NOMO-1 treated with dmso at 0.1 percent for 144 hours (cell line): ENCODE data around the gene TTLL9.
"Not testable (repeated sequence)": the region's sequence is repeated elsewhere in the genome, so short reads cannot be mapped to it uniquely, and the experiment has no call there.

Experiments used
- DNase-seq: peaks from one replicate; lab custom pipeline; 2025; ENCODE audit not compliant: unreplicated experiment; lab: John Stamatoyannopoulos, UW

TTLL9 gene

GRCh38 chr20:31869942-31870725, at the start of gene TTLL9, which contains the start of gene DUSP15:
Gene TTLL9, plus strand, starts transcription at chr20:31870634. Its CDS starts 493 bp downstream, at chr20:31871127.
Gene DUSP15, minus strand, starts transcription at chr20:31870527. Its CDS starts 190 bp downstream, at chr20:31870337.
- DNase-seq, result no peak

- no peak for DNase-seq
These were observed 49.0 kb upstream of the TTLL9 start for GRCh38 chr20:31821427-31821826.

- DNase-seq, result no peak
These were observed 47.8 kb upstream of the TTLL9 start for GRCh38 chr20:31822421-31823330.

GRCh38 chr20:31823360-31824124, 46.9 kb upstream of the TTLL9 start:
- no peak for DNase-seq

- no peak for DNase-seq
These were observed 46.3 kb upstream of the TTLL9 start for GRCh38 chr20:31824125-31824485.

- DNase-seq, result no peak
These were observed 45.7 kb upstream of the TTLL9 start for GRCh38 chr20:31824554-31825313.

- no peak for DNase-seq
These were observed 44.4 kb upstream of the TTLL9 start for GRCh38 chr20:31826074-31826473.

- no peak for DNase-seq
These were observed 43.4 kb upstream of the TTLL9 start for GRCh38 chr20:31827059-31827458.

GRCh38 chr20:31828016-31828415, 42.4 kb upstream of the TTLL9 start:
- not testable (repeated sequence) for DNase-seq

- DNase-seq, result no peak
These were observed 40.7 kb upstream of the TTLL9 start for GRCh38 chr20:31829731-31830130.

- no peak for DNase-seq
These were observed 39.9 kb upstream of the TTLL9 start for GRCh38 chr20:31830406-31830981.

- no peak for DNase-seq
These were observed 39.2 kb upstream of the TTLL9 start for GRCh38 chr20:31831211-31831610.

- DNase-seq, result no peak
These were observed 38.6 kb upstream of the TTLL9 start for GRCh38 chr20:31831771-31832306.

GRCh38 chr20:31833130-31833930, 37.1 kb upstream of the TTLL9 start:
- peak; percentile 21 for DNase-seq

GRCh38 chr20:31833931-31834521, 36.4 kb upstream of the TTLL9 start:
- DNase-seq, result no peak

GRCh38 chr20:31835554-31835953, 34.9 kb upstream of the TTLL9 start:
- DNase-seq, result no peak

GRCh38 chr20:31835977-31836852, 34.2 kb upstream of the TTLL9 start:
- peak; percentile 72 for DNase-seq
